Measurements from ENCODE around the gene CFAP107. TPM values are rescaled to one million over a fixed set of nuclear protein-coding genes. Genes with fewer than 3 reads are reported as not detected.

The CFAP107 gene
- total and polyA plus RNA-seq, 2 donors (not counting 1 experiment from before 2014, with no cell fraction given) = not detected

GRCh38 chr1:12734651-12735050, 11.3 kb upstream of the CFAP107 start:
- Mint-ChIP-seq H3K4me1 (no peaks in the 10 kb centered on the region), H3K27me3 (peaks cover 41% of the 10 kb centered on the region), H3K27ac (no peak overlapping the region), H3K4me3 (no peak overlapping the region), H3K9me3 (ENCODE audit: insufficient read depth) (peaks cover 20% of the 10 kb centered on the region)
- Histone ChIP-seq H3K4me2 (replicated peaks; ENCODE audit: low read depth, low read length, poor library complexity, severe bottlenecking) (no peak overlapping the region), H3K4me1 (ENCODE audit: control insufficient read depth in 2 of 2, insufficient read depth in 2 of 2, low read length in 2 of 2) (no peaks in the 10 kb centered on the region), H3K36me3 (replicated peaks in 1 of 2; ENCODE audit: control extremely low read depth in 1 of 2, control insufficient read depth in 1 of 2, extremely low read depth in 1 of 2, insufficient read depth in 2 of 2, low read length in 1 of 2) (no peaks in the 10 kb centered on the region), H4K20me1 (ENCODE audit: control insufficient read depth, insufficient read depth, low read length, poor library complexity, severe bottlenecking) (no peaks in the 10 kb centered on the region), H3K27me3 (replicated peaks in 1 of 4; ENCODE audit: control extremely low read depth in 1 of 4, control insufficient read depth in 3 of 4, insufficient read depth in 4 of 4, low read length in 3 of 4) (peaks cover 0 to 10% (median 0%) of the 10 kb centered on the region in 4 experiments), H3K79me2 (ENCODE audit: control insufficient read depth, insufficient read depth, low read length) (no peaks in the 10 kb centered on the region), H3K4me3 (ENCODE audit: control extremely low read depth in 1 of 5, extremely low read depth in 1 of 5, insufficient read depth in 1 of 5, low read depth in 2 of 5, low read length in 4 of 5) (no peak overlapping the region), H2AFZ (ENCODE audit: insufficient read depth, low read depth, low read length, poor library complexity, severe bottlenecking) (no peak overlapping the region), H3K9me3 (ENCODE audit: control extremely low read depth in 1 of 3, control insufficient read depth in 2 of 3, insufficient read depth in 1 of 3, low read length in 2 of 3) (peaks cover 0 to 3% (median 2%) of the 10 kb centered on the region in 3 donors), H3K27ac (ENCODE audit: low read length in 2 of 2) (no peak overlapping the region), H3K9ac (ENCODE audit: low read length) (no peak overlapping the region)
- ChIA-PET CTCF (no interaction called here), POLR2A (no interaction called here)
- TF ChIP-seq EZH2 (IDR thresholded peaks at IDR 0.05; ENCODE audit: borderline replicate concordance, insufficient read depth, low read depth, low read length, poor library complexity, severe bottlenecking) = no peak
- DNase-seq = no peak
- intact Hi-C loops (cut with micrococcal nuclease) = no loop called here
- no peak for ATAC-seq (ENCODE audit: low read depth)
- 80% methylated on average over 1 of the region's 3 CpGs for WGBS (ENCODE audit: insufficient coverage)

- intact Hi-C loops (cut with micrococcal nuclease) = no loop called here
- WGBS (ENCODE audit: insufficient coverage) = 67% methylated on average over 1 of the region's 1 CpG
- H3K9ac ChIP-seq (ENCODE audit: low read length) = no peak overlapping the region
- H3K4me1 Mint-ChIP-seq = no peaks in the 10 kb centered on the region
- H3K36me3 ChIP-seq (replicated peaks in 1 of 2; ENCODE audit: control extremely low read depth in 1 of 2, control insufficient read depth in 1 of 2, extremely low read depth in 1 of 2, insufficient read depth in 2 of 2, low read length in 1 of 2) = no peaks in the 10 kb centered on the region
- no peak overlapping the region for H3K4me3 ChIP-seq (ENCODE audit: control extremely low read depth in 1 of 5, extremely low read depth in 1 of 5, insufficient read depth in 1 of 5, low read depth in 2 of 5, low read length in 4 of 5)
- H3K27ac ChIP-seq (ENCODE audit: low read length in 2 of 2) = no peak overlapping the region
- H3K9me3 Mint-ChIP-seq (ENCODE audit: insufficient read depth) = peaks cover 8% of the 10 kb centered on the region
- peaks cover 0 to 3% (median 2%) of the 10 kb centered on the region in 3 donors for H3K9me3 ChIP-seq (ENCODE audit: control extremely low read depth in 1 of 3, control insufficient read depth in 2 of 3, insufficient read depth in 1 of 3, low read length in 2 of 3)
- H3K4me3 Mint-ChIP-seq = no peak overlapping the region
- TF ChIP-seq CTCF (IDR thresholded peaks at IDR 0.05) (no peak), EZH2 (IDR thresholded peaks at IDR 0.05; ENCODE audit: borderline replicate concordance, insufficient read depth, low read depth, low read length, poor library complexity, severe bottlenecking) (no peak)
- H4K20me1 ChIP-seq (ENCODE audit: control insufficient read depth, insufficient read depth, low read length, poor library complexity, severe bottlenecking) = no peaks in the 10 kb centered on the region
- no peak overlapping the region for H3K27ac Mint-ChIP-seq
- H3K4me1 ChIP-seq (ENCODE audit: control insufficient read depth in 2 of 2, insufficient read depth in 2 of 2, low read length in 2 of 2) = no peaks in the 10 kb centered on the region
- POLR2A ChIA-PET = no interaction called here
- H2AFZ ChIP-seq (ENCODE audit: insufficient read depth, low read depth, low read length, poor library complexity, severe bottlenecking) = no peak overlapping the region
- DNase-seq (no peak), ATAC-seq (ENCODE audit: low read depth) (no peak)
- CTCF ChIA-PET = no interaction called here
- no peaks in the 10 kb centered on the region for H3K79me2 ChIP-seq (ENCODE audit: control insufficient read depth, insufficient read depth, low read length)
- peaks cover 0 to 10% (median 0%) of the 10 kb centered on the region in 4 experiments for H3K27me3 ChIP-seq (replicated peaks in 1 of 4; ENCODE audit: control extremely low read depth in 1 of 4, control insufficient read depth in 3 of 4, insufficient read depth in 4 of 4, low read length in 3 of 4)
- peaks cover 36% of the 10 kb centered on the region for H3K27me3 Mint-ChIP-seq
- H3K4me2 ChIP-seq (replicated peaks; ENCODE audit: low read depth, low read length, poor library complexity, severe bottlenecking) = no peak overlapping the region
Observed at GRCh38 chr1:12738934-12739333, 7.1 kb upstream of the CFAP107 start.

Measured in B cell (primary cell).